HS-27A (cell line): Measurements from ENCODE around the gene WNT10A.

Experiments used
- DNase-seq: peaks from one replicate; pipeline ENCODE4 v3.0.0-alpha.2; 2012; ENCODE audit warnings: low read depth, missing footprints

Gene WNT10A

DNA sequence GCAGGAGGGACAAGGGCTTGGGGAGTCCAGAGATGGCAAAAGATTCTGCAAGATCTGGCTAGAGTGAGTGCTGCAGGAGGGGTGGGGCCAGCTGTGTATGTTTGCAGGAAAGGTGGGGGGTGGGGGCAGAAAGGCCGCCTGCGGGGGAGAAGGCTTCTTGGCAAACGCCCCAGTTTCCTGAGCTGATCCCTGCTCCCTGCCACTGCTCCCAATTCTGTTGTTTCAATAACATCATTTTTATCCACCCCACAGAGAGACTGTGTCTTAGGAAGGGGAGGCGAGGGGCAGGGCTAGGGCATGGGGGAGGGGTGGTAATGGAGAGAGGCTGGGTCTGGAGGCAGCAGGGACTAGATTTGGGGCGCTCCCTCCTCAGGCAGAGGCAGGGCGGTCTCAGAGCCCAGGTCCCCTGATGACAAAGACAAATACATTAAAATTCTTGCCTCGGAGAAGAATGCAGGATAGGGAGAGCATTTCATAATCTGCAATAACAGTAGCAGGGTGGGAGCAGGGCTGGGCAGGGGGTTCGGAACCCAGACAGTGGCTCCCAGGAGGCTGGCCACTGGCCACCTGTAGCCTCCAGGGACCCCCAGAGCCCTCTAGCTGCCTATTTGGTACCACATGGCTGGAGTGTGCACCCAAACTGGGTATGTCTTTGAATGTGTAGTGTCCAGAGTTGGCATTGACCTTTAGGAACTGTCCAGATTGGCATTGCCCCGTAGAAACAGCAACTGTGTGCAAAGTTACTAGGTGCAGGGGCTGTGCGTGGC, 23.1 kb upstream of the WNT10A start:
- no peak for DNase-seq

DNA sequence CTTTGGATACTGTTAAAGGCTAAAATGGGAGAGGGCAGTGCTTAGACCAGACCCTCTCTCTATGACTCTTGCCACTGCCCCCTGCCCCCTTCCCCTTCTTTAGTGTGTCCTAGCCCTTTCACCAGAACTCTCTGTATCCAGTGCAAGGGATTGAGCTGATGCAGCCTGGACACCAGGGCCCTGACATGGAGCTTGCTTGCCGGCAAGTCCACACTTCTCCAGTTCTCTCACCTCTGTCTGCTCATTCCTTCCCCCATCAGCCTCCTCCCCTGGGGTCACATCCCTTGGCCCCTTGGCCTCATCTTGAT, 22.6 kb upstream of the WNT10A start:
- no peak for DNase-seq

DNA sequence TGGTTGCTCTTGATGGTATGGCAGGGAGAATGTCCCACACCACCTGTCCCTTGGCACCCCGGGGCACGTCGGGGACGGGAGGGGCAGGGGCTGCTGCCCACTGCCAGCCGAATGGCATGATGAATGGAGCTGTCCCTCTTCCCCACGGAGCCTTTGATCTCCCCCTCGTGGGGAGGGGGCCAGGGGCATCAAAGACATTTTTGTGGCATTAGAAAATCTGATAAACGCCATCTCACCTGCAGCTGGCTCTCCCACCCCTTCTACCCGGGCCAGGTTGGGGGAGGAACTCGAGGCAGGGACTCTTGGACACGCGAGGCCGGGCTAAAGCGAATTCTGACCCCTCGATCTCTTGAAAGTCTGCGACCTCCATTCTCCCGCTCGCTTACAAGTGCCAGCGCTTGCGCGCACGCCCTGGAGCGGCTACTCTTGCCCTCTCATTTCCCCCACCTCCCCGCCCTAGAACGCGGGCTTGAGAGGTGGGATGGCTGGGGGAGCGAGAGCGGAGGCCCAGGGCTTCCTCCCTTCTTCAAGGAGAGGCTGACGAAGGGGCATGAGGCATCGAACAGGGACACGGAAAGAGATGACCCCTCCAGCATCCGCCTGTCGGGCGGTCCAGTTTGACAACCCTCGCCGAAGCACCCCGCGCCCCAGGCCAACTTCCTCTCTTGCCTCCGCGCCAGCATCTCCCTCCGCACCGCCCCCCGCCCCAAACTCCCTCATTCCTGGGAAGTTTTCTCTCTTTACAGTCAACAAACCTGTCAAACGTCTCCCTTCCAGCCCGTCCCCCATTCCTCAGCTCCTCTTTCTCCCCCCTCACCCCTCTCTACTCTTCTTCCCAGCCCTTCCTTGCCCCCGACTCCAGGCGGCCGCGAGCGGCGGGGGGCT, 21.7 kb upstream of the WNT10A start:
- no peak for DNase-seq

DNA sequence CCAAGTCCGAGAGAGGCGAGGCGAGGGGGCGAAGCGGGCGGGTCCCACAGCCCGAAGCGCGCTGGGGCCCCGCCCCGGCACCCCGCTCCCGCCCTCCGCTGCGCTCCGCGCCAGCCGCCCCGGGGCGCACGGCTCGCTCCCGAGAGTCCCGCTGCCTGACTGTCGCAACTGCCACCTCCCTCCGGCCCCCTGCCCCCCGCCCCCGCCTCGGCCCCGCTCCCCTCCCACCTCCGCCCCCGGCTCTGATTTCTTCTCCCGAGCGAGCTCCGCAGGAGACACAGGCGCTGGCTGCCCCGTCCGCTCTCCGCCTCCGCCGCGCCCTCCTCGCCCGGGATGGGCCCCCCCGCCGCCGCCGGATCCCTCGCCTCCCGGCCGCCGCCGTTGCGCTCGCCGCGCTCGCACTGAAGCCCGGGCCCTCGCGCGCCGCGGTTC, 21.1 kb upstream of the WNT10A start, which contains the start of gene WNT6:
TSS of gene WNT6 (plus strand) at position 250 of the 432 bp plus-strand sequence. CDS start 233 bp downstream, outside the sequence.
- no peak for DNase-seq

DNA sequence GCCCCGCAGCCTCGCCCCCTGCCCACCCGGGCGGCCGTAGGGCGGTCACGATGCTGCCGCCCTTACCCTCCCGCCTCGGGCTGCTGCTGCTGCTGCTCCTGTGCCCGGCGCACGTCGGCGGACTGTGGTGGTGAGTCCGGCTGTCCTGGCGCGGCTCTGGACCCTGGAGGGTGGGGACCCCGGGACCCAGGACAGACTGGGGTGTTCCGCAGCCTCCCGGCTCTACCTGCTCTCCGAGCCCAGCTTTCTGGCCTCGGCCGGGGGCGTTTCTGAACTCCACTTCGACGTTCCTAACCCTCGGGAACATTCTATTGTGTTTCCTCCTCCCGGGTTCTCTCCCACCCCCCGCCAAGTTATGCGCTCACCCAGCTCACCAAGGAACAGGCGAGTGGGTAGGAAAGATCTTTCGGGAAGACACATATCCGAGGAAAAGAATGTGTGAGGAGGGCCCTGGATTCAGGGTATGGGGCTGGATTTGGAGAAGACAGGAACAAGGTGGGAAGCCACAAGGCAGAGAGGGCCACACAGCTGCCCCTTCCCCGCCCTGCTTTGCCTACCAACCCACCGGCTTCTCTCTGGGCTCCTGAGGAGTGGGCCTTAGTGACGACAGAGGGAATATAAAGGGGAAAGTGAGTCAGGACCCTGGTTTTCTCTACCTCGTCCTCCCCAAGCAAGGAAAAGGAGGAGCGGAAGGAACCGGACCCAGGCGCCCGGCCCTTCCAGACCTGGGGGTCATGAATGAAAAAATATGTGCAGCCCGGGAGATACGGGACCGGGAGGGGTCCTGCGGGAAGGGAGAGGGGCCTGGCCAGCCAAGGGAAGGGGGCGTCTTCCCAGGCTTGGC, 20.4 kb upstream of the WNT10A start:
- DNase-seq: no peak

DNA sequence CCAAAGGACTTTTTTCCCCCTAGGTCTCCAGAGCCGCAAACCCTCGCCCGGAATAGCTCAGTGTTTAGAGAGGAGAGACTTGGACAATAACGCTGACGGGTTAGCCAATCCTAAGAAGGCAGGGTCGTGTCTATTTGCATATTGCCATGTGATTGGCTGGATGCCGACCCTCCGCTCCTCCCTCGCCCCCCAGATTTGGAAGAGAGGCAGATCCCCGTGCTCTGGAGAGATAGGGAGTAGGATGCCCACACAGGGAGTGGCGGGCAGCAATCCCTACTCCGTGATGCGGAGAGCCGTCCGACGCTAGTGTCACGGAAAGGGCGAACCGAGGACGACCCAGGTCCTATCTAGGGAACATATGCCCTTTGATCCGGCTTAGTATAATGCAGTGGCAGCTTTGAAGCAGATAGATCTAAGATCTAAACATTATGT, 19.7 kb upstream of the WNT10A start:
- DNase-seq: no peak

DNA sequence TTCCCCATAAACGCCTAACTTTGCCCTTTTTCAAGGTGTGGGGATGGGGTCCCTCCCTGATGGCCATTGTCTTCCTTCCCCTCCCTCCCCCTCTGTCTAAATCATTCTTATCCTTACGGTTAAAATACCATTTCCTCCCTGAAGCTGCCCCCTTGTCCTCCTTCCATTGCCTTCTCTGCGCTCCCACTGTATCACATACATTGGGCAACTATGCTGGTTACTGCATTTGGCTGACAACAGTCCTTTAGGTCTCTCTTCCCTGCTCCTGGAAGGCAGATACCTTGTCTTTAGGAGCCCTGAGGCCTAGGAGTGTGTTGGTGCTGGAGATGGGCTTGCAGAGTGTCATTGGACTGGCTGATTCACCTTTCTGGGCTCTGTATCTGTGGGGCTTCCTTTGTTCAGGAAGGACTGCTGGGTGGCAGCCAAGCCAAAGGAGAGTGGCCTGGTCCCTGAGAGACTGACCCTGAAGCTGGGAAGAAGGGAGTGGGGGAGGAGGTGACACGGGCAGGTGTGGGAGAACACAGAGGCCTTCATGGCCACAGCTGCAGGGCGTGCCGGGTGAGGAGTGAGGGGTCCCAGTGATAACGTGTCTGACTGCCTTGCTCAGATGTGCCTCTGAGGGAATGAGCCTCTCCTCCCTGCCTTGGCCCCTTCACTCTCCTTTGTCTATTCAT, 18.9 kb upstream of the WNT10A start:
- no peak for DNase-seq

DNA sequence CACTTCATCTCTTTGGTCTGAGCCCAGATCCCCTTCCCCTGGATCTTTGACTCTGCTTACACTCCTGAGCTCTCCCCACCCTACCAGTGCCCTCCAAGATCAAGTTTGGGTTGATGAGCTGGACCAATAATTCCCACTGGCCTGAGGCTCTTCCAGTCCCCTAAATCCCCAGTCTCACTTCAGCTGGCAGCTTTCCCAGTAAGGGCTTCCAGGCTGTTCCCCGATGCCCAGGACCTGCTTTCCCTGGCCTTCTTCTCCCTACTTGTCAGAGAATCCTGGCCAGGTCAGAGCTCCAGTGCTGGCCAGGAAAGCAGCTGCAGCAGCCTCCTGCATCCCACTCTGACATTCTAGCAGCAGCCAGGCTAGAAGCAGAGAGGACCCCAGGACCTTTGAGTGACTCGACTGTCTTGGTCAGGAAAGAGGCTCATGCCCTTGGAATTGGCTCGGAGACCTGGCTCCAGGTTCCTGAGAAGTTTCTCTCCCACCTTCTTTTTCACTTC, 17.6 kb upstream of the WNT10A start:
- no peak for DNase-seq

DNA sequence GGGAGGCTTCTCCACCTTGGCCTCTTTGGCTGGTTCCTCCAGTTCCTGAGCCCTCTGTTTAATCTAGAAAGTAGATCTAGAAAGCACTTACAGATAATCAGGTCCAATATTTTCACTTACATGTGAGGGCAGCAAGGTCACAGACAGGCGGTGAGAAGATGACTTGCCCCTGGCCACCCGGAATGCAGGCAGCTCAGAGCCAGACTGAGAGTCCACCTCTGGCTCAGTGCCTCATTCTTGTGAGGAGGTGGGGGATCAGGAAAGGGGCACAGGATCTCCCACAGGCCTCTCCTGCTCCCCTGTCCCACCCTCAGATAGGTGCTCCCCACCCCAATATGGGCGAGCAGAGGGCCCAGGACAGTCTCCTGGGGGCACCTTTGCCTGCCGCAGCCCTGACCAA, 15.3 kb upstream of the WNT10A start:
- DNase-seq: no peak

DNA sequence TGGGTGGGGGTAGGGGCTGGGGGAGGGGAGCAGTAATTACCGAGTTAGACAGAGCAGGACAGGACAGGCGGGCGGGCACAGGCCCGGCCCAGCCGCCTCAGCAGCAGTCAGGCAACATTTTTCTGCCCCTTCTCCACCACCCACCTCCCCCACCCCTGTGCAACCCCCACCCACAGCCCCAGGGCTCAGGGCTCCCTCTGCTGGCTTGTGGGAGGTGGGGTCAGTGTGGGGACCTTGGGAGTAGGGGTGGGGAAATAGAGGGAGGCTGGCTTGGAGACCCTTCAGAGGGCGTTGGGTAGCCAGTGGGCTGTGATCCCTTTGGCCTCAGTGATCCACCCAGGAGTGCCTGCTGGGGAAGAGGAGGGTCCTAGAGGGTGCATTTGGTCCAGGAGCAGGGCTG, 14.7 kb upstream of the WNT10A start:
- DNase-seq: no peak

DNA sequence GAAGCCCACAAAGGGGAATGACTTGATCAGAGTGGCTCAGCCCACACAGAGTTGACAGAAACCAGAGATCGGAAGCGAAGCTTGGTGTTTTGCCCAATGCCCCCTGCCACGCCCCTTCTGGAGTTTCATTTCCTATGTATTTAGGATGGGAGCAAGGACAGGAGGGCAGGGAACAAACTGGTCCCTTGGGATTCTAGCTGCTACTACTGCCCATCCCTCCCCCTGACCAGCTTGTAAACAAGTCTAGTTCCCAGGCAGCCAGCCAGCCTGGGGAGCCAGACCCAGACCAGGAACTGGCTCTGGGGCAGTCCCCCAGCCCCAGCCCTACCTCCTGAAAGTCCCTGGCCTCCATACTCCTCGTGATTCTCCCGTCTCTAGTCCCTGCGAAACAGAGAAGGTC, 12.8 kb upstream of the WNT10A start:
- no peak for DNase-seq

DNA sequence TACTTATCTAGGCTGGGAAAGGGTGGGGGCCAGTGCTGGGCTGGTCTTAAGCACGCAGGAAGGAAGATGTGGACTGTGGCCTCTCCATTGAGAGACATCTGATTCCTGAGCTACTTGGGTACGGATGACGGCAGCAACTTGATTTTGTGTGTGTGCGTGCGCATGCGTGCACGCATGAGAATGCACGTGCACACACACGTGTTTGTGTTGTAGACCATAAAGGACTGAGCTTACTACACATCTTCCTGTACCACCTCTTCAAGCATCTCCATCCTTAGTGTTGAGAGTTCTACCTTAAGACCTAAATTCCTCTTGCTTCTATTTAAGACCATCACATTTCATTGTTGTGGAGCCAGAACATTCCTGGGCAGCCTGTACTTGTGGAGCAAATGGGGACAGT, 11.6 kb upstream of the WNT10A start:
- no peak for DNase-seq

DNA sequence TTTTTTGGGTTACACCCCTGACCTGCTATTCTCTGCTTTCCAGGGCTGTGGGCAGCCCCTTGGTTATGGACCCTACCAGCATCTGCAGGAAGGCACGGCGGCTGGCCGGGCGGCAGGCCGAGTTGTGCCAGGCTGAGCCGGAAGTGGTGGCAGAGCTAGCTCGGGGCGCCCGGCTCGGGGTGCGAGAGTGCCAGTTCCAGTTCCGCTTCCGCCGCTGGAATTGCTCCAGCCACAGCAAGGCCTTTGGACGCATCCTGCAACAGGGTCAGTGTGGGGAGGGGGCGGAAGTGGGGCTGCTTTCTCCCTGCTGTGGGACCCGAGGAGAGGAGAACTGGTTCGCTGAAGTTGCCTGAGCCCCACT, 9.7 kb upstream of the WNT10A start:
- DNase-seq: no peak

DNA sequence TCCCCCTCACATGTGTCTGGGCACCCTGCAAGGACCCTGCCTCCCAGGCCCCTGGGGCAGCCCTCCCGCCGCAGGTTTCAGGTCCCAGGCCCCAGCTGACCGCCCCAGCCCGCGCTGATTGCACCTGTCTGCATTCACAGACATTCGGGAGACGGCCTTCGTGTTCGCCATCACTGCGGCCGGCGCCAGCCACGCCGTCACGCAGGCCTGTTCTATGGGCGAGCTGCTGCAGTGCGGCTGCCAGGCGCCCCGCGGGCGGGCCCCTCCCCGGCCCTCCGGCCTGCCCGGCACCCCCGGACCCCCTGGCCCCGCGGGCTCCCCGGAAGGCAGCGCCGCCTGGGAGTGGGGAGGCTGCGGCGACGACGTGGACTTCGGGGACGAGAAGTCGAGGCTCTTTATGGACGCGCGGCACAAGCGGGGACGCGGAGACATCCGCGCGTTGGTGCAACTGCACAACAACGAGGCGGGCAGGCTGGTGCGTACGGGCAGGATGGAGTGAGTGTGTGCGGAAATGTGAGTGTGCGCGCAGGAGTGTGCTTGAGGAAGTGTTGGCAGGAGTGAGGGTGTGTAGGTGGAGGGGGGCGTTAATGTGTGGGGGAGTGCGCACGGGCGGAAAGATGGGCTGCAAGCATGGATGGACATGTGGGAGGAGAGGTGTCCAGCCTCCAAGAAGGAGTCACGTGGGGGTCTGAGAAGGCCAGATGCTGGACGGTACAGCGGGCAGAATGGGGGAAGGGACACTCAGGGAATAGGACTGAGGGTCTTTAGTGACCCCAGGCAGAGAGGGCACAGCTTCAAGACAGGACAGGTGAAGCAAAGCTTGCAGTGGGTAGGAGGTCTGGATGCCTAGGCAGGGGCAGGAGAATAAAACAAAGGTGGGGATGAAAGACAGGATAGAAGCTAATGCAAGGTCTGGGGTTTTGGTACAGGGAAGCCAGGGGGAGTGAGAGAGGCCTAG, 9.0 kb upstream of the WNT10A start:
- DNase-seq: no peak

DNA sequence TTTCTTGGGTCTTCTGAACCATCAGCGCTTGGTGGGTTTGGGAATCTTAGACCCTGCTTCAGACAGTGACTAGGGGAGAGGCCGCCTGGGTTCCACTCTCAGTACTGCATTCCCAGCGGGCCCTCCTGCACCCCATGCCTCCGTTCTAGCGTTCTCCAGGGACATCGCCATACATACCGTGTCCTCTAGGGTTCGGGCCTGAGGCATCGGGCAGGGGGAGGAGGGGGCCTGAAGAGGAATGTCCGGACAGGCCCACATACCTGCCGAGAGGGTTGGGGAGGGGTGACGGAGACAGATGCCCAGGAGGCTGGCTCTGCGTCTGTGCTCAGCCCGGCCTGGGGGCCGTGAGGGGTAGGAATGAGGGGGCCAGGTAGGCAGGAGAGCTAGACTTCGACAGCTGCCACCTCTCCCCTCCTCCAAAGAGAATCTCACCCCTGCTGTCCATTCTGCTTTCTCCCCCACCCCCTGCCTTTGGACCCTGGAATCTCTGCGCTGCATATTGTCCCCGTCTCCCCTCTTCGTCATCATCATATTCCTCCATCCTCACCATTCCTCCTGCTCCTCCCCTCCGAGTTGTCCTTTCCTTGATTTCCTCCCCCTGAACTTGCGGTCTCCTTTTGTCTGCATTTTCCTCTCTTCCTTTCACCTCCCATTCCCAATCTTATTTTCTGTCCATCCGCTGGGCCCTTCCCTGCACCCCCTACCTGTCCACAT, 7.8 kb upstream of the WNT10A start:
- no peak for DNase-seq

DNA sequence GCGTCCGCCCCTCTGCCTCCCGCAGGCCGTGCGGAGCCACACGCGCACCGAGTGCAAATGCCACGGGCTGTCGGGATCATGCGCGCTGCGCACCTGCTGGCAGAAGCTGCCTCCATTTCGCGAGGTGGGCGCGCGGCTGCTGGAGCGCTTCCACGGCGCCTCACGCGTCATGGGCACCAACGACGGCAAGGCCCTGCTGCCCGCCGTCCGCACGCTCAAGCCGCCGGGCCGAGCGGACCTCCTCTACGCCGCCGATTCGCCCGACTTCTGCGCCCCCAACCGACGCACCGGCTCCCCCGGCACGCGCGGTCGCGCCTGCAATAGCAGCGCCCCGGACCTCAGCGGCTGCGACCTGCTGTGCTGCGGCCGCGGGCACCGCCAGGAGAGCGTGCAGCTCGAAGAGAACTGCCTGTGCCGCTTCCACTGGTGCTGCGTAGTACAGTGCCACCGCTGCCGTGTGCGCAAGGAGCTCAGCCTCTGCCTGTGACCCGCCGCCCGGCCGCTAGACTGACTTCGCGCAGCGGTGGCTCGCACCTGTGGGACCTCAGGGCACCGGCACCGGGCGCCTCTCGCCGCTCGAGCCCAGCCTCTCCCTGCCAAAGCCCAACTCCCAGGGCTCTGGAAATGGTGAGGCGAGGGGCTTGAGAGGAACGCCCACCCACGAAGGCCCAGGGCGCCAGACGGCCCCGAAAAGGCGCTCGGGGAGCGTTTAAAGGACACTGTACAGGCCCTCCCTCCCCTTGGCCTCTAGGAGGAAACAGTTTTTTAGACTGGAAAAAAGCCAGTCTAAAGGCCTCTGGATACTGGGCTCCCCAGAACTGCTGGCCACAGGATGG, 7.1 kb upstream of the WNT10A start:
- no peak for DNase-seq

DNA sequence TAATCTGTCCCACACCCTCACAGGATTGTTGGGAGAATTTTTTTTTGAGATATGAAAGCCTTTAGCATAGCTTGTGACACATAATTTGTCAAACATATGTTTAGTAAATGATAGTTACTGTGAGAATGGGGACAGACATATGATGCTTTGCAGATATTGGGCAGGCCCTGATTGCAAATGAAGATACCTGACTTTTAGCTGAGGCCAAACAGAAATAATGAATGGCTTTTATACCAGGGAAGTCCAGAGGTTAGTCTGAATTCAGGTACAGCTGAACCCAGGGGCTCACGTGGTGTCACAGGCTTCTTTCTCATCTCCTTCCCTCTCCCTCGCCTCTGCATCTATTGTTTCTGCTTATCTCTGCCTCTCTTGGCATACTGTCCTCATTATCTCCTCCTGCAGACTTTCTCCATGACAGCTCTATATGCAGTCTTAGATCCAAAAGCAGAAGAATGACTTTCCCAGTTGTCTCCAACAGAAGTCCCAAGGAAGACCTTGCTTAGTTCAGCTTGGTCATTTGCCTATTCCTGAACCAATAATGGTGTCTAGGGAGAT, 4.9 kb upstream of the WNT10A start:
- DNase-seq: no peak

DNA sequence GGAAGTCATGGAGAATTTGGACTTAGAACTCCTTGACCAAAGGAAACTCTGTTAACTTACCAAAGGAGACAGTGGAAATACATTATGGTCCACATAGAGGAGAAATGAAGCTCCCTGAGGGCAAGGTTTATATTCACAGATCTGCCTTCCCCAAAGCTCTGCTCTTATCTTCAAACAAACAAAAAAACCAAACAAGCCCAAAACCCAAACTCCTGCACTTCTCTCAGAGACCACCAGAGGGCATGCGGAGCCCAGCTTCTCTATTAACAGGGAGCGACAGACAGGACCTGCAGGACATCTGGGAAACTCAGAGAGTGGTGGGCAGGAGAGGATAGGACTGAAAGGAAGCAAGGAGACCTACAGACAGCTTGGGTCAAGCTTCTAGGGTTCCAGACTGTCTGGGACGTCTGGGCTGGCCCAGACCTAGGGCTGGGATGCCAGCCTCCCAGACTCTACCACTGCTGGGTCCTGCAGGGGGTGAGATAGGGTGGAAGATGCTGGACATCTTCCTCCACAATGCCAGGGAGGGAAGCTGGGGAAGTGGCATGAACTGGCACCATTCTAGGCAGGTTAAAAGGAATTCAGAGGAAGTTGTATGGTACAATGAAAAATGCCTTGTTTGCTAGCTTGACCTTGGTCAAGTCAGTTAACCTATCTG, 4.0 kb upstream of the WNT10A start:
- peak; percentile 17 for DNase-seq
